ENCODE results near the gene RAD51B.

RAD51B gene

GRCh38 chr14:68610251-68610793 is 790.7 kb downstream of the RAD51B start:
- TF ChIP-seq, protein P1, sequence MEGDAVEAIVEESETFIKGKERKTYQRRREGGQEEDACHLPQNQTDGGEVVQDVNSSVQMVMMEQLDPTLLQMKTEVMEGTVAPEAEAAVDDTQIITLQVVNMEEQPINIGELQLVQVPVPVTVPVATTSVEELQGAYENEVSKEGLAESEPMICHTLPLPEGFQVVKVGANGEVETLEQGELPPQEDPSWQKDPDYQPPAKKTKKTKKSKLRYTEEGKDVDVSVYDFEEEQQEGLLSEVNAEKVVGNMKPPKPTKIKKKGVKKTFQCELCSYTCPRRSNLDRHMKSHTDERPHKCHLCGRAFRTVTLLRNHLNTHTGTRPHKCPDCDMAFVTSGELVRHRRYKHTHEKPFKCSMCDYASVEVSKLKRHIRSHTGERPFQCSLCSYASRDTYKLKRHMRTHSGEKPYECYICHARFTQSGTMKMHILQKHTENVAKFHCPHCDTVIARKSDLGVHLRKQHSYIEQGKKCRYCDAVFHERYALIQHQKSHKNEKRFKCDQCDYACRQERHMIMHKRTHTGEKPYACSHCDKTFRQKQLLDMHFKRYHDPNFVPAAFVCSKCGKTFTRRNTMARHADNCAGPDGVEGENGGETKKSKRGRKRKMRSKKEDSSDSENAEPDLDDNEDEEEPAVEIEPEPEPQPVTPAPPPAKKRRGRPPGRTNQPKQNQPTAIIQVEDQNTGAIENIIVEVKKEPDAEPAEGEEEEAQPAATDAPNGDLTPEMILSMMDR (IDR thresholded peaks at IDR 0.05; ENCODE audit: extremely low read depth, missing control alignments), result no peak
- DNase-seq (ENCODE audit: low spot score), result no peak

DNA sequence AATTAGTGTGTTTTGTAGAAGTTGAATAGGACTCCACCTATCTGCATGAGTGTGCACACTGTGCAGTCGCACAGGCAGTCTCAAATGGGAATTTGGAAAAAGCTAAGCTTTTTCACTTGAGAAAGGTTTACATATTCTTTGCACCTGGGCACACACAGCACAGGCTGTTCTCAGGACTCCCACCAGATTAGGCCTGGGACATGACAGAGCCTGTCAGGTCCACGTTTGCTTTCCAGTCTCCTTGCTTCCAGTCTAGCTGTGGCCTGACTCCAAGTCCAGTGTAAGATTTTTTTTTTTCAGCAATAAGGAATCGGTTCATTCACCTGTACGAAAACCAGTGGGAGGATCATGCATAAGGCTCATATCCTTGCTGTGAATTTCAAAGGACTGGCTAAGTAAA is 792.0 kb downstream of the RAD51B start:
- no peak for DNase-seq (ENCODE audit: low spot score)
- TF ChIP-seq, protein P1 (IDR thresholded peaks at IDR 0.05; ENCODE audit: extremely low read depth, missing control alignments), result no peak

- no peak for DNase-seq (ENCODE audit: low spot score)
- TF ChIP-seq, protein P1 (IDR thresholded peaks at IDR 0.05; ENCODE audit: extremely low read depth, missing control alignments), result no peak
Measured at GRCh38 chr14:68612049-68612448, 792.5 kb downstream of the RAD51B start.

DNA sequence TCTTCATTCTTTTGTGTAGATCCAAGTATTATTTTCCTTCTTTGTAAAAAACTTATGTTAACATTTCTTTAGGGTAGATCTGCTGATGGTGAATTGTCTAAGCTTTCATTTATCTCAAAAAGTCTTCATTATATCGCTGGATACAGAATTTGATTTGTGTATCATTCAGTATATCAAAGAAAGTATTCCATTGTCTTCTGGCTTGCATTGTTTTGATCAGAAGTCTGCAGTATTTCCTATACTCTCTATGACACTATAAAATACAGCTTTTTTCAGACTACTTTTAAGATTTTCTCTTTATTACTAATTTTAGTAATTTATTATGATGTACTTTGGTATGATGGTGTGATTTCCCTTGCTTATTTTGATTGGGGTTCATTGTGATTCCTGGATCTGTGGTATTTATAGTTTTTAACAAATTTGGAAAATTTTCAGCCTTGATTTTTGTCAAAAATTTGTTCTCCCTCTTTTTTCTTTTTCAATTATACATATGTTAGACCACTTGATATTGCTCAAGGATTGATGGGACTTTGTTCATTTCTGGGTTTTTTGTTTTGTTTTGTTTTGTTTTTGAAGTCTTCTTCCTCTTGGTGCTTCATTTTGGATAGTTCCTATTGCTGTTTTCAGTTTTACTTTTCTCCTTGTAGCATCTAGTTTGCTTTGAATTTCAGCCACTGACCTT is 796.8 kb downstream of the RAD51B start:
- DNase-seq (ENCODE audit: low spot score), result no peak
- TF ChIP-seq, protein P1 (IDR thresholded peaks at IDR 0.05; ENCODE audit: extremely low read depth, missing control alignments), result no peak

- TF ChIP-seq, protein P1 (IDR thresholded peaks at IDR 0.05; ENCODE audit: extremely low read depth, missing control alignments), result no peak
- DNase-seq (ENCODE audit: low spot score), result no peak
Measured at GRCh38 chr14:68619790-68620574, 800.4 kb downstream of the RAD51B start.

- DNase-seq (ENCODE audit: low spot score), result no peak
- TF ChIP-seq, protein P1 (IDR thresholded peaks at IDR 0.05; ENCODE audit: extremely low read depth, missing control alignments), result no peak
Measured at GRCh38 chr14:68621400-68622365, 802.1 kb downstream of the RAD51B start.

Data from GM20000 (cell line).